GM19463 (cell line): ENCODE results near the gene CCNI2.

Experiments
- ATAC-seq: cut with Tn5 transposase; IDR thresholded peaks from one replicate; pipeline ENCODE4 v1.9.1; 2021; ENCODE audit warnings: mild to moderate bottlenecking, moderate library complexity; ENCODE audit not compliant: unreplicated experiment

Gene CCNI2

DNA sequence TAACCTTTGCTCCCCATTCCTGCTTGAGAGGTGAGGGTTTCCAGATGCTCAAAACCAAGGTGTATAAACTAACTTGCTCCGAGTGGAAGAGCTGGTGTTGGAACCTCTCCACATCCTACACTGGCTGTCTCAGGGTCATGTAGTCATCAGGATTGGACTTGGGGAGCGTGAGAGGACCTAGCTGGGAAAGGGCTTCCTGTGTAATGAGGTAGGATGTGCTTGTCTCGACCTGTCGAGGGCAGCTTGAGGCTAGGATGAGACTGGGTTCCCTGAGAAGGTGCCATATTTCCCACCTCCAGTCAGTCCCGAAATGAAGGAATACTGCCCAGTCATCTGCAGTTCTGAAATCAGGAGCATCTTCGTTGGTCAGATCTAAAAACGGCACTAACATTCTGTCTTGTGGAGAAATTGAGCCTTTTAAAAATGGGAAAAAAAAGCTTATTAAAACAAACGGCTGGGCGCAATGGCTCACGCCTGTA lies 1.3 kb downstream of the CCNI2 start:
- no peak for ATAC-seq

DNA sequence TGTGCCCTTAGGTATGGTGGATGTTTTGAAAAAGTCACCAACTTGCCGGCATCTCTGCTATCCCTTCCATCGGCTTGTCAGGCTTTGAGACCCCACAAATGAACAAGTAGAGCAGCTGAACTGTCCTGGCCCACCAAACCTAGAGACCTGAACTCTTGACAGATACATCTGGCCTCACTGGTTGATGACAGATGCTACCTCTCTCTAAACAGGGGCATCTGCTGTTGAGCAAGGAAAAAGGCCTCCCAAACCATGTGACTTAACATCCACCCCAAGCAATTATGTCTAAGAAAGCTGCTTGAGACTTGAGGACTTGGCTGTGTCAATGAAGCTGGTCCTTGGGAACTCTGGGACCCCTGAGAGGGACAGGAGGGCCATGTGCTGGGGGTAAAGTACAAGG lies 2.3 kb downstream of the CCNI2 start:
- ATAC-seq: no peak

DNA sequence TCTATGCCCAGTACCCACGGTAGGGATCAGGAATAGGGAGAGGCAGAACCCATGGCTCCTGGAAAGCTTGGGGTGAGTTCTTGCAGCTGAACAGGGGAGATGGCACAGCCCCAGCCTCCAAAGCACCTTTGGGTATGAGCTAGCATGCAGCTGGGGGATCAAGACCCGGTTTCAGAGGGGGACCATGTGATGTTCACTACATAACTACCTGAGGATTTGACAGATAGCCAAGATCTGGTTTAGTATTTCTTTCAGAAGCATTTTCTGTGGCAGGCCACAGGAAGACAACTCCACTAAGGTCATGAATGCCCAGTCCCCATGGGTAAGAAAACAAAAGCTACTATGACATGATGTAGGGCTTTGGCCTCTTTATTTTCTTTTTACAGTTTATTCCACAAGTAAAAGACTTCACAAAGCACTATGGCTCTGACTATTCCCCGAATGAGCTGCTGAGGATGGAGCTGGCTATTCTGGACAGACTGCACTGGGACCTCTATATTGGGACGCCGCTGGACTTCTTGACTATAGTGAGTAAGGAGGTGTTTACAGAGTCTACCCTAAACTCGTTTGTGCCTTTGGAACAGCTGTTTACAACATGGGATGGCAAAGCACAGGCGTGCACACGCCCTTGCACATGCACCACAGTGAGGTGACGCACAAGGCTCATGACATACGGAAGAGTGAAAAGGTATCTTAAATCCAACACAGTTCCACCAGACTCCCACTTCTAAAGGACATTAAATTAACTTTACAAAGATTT lies 3.4 kb downstream of the CCNI2 start:
- peak; percentile 37 for ATAC-seq

DNA sequence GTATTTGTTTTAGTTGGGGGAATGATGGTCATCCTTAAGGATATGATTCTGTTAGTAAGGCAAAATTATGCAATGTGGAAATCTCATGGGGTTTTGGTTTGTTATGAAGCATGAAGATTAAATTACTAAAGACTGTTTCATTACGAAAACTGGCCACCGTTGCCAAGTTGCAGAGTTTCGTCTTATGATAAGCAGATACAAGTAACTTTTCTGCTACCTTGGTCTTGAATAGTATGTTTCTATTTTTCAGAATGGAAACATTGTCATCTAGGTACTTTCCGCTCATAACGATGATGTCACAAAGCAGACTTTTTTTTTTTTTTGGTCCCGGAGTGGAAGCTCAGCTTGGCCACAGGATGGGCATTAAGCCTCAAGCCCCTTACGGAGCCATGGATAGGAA lies 4.2 kb downstream of the CCNI2 start:
- ATAC-seq: peak; percentile 28

DNA sequence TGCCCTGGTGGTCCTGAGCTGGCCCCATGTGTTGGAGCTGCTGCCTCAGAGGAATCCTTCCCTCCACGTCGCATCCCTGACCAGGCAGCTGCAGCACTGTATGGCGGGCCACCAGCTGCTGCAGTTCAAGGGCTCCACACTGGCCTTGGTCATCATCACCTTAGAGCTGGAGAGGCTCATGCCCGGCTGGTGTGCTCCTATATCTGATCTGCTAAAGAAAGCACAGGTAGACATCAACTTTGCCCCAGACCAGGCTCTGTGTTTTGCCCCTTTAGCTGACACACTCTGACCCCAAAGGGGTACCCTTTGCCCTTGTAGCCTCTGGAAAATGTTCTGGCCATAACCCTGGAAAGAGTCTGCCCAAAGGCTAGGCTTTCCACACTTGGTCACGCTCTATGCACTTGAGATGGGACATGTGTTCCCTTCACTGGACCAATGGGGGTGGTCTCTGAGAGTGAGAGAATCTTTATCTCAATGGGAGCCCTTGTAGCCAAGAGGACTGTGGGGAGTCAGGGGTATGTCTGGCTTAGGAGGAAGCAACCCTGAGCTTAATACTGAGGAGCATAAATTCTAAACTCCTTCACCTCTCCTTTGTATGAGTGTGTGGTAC lies 4.8 kb downstream of the CCNI2 start:
- ATAC-seq: no peak

DNA sequence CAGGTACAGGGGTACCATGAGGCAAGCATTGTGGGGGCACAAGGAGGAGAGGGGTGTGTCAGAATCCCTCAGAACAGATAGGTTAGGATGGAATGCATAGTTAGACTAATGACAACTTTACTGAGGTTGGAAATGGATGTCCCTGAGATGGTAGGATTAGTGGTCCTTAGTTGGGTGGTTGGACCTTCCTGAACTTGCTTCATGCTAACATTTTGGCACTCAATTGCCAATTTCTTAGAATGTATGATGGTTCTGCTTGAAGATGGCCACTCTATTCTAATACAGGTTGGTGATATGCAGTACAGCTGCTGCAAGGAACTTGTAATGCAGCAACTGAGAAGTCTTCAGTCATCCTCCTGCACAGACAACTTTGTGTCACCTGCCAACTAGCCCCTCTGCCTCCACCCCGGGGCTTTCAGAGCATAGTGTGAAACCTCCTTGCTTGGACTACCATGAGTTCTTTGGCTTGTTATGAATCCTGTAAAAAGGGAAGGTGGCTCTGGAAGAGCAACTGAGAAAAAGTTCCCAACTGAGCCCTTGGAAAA lies 5.4 kb downstream of the CCNI2 start:
- no peak for ATAC-seq

DNA sequence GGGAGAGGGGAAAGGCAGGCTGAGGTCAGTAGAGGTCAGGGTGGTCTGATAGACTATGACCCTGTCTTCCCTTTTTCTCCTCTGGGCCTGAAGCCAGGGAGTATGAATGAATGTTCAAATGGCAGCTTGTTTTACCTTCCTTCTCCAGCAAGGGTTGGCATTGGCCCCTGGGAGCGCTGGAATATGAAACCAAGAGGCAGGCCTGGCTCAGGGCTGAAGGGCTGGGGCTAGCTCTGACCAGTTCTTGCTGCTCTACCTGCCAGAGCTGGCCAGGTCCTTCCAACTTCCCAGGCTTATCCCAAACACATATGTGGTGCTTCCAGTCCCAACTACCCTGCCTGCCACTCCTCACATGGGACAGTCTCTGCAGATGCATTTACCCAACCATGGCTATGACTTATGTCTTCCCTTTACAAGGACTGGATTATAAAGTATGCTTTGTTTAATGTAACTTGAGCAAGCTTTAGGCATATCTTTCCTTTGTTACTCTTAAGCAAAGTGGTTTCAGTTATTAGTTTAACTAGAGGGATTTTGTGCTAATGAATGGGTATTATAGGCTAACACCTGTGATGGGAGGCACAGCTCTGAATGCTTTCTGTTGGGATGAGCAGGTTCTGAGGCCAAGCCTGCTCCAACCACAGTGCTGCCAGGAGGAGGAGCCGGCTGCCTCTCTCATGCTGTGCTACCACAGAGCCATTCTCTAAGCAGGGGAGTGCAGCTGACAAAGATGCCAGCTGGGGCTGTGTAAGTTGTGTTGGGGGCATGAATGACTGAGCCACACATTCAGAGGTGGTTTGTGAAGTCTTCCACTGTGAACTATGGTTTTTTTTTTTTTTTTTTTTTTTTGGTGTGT lies 6.1 kb downstream of the CCNI2 start:
- no peak for ATAC-seq

DNA sequence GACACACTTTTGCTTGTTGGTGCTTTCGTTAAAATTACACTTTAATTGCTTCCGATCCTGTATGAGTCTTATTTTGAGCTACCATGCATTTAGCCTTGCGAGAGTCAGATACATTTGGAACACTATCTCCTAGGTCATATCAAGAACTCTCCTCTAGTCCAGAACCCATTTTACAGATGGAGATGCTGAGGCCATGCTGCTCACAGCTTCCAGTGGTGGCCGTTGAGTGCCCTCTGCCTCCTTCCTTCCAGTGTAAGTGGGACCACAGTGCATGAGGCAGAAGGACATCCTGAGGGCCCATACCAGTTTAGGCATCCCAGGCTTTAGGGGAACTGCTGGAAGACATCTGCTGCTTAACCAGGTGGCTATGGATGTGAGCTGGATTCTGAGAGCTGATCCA lies 6.9 kb downstream of the CCNI2 start:
- ATAC-seq: no peak

DNA sequence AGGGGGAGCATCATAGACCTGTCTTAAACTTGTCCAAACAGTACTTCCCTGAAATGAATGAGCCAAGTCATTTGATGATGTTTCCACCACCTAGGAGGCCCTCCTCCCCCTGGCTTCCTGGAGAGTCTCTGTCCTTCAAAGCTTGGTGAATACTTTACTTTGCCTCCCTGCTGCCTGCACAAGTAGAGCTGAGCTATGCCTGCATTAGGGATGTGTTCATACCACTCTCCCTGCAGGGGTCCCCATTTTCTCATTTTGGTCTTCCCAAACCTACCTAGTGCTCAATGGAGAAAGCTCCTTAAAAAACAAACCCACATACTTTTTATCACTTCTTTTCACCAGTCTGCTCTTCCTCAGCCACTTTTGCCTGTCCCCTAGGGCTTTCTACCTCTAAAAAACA lies 7.7 kb downstream of the CCNI2 start:
- ATAC-seq: no peak

DNA sequence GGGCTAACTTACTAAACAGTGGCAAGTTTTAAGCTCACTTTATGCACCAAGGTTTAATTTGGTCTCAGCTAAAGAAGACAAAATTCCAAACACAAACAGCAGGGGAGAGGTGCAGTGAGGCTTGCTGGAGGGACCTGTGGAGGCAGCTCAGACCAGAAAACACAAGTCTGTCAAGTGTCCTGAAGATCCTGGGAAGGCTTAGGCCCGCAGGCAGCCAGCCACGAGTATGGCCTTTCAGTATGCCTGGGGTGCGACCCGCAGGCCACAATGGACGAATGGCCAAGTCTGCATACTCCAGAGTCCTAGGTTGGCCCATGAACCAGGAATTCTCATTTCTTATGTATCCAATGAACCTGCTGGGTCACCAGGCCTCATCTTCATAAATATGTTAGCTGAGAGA lies 9.3 kb downstream of the CCNI2 start:
- ATAC-seq: no peak

DNA sequence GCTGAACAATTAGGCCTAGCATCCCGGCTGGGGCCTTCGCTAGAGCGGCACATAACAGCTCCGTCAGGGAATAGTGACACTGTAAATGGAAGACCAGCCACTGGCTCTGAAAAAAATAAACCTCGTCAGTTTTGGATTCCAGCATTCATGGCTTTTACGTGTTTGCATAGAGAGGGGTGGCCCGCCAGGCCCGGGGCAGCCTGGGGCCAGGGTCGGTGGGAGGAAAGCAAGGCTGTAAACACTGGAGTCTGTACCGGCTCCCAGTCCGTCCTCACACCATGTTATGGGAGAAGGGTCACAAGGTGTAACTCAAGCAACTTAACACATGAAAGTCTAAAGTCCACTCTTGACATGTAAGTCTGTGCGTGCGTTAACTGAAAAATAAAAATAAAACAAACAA lies 11.2 kb downstream of the CCNI2 start:
- ATAC-seq: no peak

DNA sequence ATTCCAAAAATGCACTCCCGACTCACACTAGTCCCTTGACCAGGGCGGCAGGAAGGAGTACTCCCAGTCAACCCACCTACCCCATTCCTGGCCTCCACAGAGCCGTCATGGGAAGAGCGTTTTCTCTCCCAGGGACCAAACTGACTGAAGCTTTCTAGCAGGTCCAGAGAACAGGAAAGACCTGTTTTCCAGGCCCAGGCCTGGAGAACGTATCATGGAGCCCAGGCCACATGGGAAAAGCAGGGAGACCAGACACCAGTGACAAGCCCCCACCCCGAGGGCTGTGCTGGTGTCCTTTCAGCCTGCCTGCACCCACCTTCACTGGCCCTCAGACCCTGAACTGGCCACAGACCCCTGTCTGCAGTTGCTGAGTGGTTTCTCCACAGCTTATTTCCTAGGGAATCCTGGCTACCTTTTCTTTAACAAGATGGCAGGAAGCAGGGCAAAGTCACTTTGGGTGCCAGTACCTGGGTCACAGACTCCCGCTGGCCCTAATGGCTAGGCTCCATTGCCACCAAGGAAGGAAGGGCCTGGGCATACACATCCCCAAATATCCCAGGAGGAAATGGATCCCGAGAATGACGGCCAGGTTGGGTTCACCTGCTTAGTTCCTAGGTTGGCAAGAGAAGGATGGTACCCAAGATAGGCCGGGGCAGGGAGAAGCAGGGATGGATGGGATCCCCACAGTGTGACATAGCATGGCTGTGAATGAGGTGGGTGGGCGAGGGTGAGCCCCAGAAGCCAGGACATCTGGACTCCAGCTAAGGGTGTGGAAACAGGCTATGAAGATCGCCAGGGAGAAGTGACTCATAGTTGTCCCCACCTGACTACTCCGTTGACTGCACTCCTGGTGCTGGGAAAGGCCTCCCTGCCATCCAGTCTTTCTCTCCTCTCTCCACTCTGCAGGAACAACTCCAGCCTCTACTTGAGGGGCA lies 12.2 kb downstream of the CCNI2 start:
- no peak for ATAC-seq

DNA sequence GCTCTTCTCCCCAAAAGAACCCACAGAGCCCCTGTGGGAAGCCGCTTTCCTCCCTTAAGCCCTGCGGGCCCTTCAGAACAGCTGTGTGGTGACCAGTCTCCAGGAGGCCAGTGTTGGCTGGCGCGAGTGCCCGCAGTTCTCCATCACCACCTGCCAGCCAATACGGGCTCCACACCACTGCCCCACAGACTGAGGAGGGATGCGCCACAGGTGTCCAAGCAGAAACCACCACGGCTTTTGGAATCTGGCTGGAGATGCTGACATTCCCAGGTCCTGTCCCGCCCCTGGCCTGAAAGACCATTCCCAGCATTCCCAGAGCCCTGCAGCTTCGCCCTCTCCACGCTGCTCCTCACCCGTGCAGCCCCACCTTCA lies 12.8 kb downstream of the CCNI2 start:
- no peak for ATAC-seq

DNA sequence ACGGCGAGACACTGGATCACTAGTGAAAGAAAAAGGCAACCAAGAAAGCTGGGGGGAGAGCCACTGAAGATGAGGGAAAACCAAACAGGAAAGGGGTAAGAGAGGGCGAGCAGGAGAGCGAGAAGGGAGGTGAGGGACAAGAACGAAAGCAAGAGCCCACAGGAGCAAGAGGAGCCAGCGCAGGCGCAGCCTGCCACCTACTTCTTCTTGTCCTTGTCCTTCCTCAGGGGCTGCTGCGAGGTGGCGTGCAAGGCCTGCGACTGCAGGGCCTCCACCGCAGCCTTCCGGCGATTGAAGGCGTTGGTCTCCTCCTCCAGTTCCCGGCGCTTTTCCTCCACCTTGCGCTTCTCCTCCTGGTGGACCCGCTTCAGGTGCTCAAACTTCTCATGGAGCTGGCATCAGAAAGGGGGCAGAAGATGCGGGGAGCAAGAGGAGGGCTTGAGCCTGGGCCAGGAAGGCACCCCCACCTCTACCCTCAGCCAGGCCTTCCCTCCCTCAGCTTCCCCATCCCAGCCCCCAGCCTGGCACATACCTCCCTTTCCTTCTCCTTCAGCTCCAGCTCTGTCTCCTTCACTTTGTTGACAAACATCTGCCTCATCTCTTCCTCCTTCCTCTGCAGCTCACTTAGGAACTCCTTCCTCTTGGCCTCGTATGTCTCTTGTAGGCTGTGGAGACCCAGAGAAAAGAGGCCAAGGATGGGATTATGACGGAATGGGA lies 13.5 kb downstream of the CCNI2 start:
- ATAC-seq: no peak

DNA sequence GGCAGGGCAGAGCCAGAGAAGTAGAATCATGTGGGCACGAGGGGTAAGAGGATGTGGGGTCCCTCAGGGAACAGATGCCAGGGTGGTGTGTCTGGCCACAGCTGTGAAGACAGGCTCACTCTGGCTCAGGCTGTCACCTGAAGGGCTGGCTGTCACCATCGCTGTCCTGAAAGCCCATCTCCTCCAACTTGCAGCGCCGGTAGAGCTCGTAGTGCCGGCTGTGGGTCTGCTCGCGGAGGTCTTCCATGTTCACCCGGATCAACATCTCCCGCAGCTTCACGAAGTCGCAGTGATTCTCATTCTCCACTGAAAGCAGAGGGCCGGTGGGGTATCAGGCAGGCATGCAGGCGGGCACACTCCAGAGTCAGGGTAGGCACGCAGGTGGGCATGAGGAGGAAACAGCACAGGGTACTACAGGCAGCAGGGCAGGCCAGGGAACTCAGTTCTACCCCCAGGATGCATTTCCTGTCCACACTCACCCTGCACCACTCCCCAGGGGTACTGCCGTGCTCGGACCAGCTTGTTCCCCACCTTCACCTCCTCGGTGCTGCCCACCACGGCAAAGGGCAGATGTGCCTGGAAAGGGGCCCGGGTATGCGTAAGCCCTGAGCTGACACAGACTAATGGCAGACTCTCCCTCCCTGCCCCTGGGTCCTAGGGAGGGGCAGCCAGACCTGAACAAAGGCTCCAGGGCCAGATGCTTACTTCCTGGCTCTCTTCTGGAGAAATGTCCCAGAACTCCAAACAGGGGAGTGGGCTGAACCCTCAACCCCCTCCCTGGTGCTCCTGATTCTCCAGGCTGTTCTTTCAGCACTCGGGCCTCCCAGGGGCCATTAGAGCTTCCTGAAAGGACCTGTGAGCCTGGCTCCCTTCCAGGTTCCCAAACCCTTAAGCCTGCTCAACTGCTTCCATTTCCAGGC lies 14.4 kb downstream of the CCNI2 start:
- no peak for ATAC-seq

DNA sequence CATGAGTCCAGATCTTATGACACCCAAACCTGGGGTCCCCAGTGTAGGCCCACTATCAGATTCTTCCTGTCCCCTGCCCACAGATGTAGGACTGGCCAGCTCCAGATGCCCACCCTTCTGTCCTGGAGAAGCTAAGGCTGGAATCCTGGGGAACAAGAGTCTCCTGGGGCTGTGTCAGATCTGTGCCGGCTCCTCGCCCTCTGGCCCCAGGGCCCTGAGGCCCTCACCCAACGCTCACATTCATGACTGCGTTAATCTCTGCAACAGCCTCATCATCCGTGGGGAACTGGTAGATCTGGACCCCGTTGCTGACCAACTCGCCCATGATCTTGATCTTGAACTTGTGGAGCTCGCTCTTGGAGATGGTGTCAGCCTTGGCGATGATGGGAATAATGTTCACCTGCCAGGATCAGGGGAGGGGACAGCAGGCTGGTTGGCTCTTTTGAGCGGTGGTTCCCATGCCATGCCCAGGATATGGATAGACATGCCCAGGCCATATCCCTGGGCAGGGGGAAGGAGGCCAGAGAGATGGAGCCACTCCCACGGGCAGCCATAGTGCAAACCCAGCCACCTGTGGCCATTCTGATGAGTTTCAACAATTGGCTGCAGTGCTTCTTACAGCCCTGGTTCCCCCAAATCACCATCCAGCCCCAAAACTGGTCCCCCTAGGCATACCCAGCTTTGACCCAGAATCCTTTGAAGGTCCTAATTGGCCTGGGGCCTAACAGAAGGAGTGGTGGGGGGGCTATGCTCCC lies 15.2 kb downstream of the CCNI2 start:
- no peak for ATAC-seq

DNA sequence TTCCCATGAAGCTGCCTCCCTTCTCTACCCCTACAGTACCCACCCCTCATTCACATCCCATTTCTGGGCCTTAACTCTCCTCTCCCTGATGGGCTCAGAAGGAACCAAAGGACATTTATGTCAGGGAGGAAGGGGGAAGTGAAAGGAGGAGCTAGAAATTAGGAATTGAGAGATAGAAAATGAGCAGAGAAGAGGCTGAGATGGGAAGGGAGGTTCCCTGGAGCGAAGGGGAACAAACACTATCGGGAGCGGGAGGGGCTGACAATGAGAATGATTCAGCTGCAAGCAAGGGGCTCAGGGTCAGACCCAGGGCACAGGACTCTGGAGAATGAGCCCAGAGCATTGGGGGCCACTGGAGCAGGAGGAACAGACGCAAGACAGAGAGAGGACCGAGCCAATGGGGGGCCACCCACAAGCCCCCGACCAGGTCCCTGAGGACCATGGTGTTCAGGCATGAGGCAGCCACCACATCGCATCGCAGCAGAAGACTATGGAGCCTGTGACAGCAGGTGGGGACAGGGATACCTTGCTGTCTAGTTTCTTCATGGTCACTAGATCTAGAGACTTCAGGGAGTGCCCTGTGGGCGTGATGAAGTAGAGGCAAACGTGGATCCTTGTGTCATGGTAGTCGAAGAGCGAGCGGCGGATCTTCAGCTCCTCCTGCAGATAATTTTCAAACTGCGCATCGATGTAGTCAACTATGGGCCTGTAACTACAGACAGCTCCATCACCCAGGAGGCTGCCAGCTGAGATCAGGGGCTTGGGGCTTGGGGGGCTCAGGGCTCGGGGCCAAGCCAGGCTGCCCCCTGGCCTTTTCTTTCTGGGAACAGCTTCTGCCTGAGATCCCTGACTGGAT lies 16.2 kb downstream of the CCNI2 start:
- no peak for ATAC-seq
